CD4-positive, alpha-beta T cell treated with Interleukin-6 at 100 ng/mL for 8 hours (primary cell): ENCODE measurements around the gene TERB1.

Experiments used
- DNase-seq: peaks from one replicate; pipeline ENCODE4 v3.0.0-alpha.2; 2020; ENCODE audit warnings: mixed read lengths, low spot score

TERB1 gene

GRCh38 chr16:66741950-66742808 is 59.2 kb downstream of the TERB1 start:
- no peak for DNase-seq

- DNase-seq = no peak
Measured at GRCh38 chr16:66741169-66741900, 60.0 kb downstream of the TERB1 start.

DNA sequence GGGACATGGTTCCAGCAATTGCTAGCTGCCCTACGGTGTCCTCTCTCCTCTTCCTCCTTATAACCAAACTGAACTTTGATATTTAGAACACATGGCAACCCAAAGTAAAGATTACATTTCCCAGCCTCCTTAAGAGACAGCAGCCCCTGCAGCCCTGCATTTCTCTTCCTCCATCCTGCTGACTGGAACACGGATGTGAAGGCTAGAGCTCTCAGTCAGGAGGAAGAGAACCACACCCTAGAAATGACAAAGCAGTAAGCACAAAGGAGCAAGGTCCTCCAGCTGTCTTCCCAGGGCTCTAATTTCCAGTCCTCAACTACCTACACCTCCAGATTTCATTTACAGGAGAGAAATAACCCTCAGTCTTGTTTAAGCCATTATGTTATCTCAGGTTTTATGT is 60.9 kb downstream of the TERB1 start:
- no peak for DNase-seq

- DNase-seq = peak; percentile 25
Measured at GRCh38 chr16:66740010-66740409, 61.4 kb downstream of the TERB1 start.

GRCh38 chr16:66735891-66736290 is 65.5 kb downstream of the TERB1 start:
- DNase-seq = no peak

DNA sequence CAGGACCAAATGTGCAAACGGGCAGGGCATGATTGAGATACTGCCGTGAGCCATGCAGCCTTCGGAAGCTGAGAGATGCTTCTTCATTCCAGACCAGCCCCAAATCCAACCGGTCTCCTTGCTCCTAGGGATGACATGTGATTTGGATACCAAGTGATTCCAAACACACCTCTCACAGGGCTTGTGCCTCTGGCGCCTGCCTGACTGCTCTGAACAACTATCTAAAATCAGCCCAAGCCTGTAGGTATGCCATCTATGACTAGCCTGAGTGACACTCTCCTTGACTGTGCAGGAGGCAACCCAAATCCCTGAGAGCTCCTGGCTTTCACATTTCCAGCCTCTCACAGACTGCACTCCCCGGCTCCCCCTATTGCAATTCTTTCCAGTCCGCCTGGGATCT is 70.3 kb downstream of the TERB1 start:
- DNase-seq = no peak

GRCh38 chr16:66728804-66729203 is 72.6 kb downstream of the TERB1 start:
- DNase-seq = no peak

- peak; percentile 32 for DNase-seq
Measured at GRCh38 chr16:66728117-66728787, 73.1 kb downstream of the TERB1 start.

DNA sequence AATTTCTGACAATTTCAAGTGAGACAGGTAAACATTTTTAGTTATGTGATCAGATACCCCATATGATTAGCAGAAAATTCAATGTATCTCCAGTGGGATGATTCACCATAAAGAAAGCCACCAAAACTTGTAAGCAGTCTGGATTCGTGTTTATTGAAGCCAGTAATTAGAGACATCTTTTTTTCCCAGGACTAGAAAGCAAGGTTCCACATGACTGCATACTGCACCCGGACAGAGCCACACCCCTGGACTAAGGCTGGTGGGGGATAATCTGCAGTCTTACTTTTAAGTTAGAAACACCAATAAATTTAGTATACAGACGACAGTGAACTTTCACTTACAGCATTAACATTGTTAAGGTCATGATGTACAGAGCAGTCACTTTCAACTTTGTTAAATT is 80.6 kb downstream of the TERB1 start:
- DNase-seq = no peak

GRCh38 chr16:66719246-66719645 is 82.1 kb downstream of the TERB1 start:
- DNase-seq = no peak

GRCh38 chr16:66717776-66718175 is 83.6 kb downstream of the TERB1 start:
- DNase-seq = no peak

GRCh38 chr16:66717112-66717675 is 84.2 kb downstream of the TERB1 start:
- no peak for DNase-seq

DNA sequence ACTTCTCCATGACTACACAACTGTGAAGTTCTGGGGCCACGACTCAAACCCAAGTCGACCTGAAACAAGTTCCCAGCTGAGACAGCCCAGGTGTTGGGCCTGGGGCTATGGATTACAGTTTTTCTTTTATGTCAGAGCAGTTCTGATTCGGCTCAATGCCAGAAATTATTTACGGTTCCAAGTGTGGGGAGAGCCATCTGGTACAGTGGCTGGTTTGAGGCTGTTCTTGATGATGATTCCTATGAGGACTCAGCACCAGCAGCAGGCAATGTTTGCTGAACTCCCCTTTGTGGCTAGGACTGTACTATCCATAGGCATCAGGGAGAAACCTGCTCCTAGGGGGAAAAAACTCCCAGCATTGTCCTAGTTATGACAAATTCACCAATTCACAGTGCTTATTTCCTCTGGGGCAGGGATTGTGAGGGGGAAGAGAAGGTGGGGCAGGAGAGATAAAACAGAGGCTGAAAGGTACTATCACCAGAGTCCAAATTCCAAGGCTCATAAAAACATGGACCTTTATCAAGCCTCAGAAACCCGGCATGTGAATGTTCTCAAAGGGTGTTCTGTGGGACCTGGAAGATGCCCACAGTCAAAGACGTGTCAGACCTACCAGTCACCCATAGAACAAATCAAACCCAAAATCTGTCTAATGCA is 86.6 kb downstream of the TERB1 start:
- no peak for DNase-seq

GRCh38 chr16:66714062-66714461 is 87.3 kb downstream of the TERB1 start:
- no peak for DNase-seq

DNA sequence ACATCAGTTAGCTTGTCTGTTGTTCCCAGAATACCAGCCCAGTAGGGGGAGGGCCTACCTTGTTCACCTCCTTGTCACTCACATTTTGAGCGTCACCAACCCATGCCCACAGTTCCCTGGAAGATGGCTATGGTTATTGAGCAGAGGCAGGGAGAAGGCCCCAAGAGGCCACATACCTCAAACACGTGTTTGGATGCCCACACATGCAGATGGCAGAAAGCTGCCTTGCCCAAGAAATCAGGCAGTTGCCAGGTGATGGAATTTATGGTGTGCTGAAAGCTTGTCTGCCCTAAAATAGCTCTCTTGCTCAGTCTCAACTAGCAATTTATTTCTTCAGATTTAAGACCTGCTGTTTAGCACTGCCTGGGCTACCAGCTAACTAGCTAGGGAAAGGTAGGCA is 88.3 kb downstream of the TERB1 start:
- no peak for DNase-seq

DNA sequence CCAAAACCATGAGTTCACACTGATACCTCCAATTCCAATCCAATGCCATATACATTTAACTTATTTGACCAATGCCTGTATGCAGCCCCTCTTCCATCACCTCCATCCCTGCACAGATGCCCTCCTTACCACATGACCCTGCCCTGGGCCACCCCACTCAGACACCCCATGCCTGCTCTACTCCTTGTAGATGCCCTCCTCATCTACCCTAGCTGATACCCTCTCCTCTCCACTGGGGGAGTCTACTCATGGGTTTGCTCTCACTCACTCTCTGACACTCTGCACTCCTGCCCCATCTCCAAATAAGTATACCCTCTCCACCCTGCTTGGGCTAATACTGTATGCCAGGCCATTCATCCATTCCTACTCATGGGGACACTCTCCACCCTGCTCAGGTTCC is 88.9 kb downstream of the TERB1 start:
- DNase-seq = no peak

GRCh38 chr16:66711581-66711980 is 89.8 kb downstream of the TERB1 start:
- no peak for DNase-seq

- no peak for DNase-seq
Measured at GRCh38 chr16:66706506-66706880, 94.9 kb downstream of the TERB1 start.

- no peak for DNase-seq
Measured at GRCh38 chr16:66705790-66706505, 95.4 kb downstream of the TERB1 start.
